ENCODE data around the gene CAMK2B.

DNA sequence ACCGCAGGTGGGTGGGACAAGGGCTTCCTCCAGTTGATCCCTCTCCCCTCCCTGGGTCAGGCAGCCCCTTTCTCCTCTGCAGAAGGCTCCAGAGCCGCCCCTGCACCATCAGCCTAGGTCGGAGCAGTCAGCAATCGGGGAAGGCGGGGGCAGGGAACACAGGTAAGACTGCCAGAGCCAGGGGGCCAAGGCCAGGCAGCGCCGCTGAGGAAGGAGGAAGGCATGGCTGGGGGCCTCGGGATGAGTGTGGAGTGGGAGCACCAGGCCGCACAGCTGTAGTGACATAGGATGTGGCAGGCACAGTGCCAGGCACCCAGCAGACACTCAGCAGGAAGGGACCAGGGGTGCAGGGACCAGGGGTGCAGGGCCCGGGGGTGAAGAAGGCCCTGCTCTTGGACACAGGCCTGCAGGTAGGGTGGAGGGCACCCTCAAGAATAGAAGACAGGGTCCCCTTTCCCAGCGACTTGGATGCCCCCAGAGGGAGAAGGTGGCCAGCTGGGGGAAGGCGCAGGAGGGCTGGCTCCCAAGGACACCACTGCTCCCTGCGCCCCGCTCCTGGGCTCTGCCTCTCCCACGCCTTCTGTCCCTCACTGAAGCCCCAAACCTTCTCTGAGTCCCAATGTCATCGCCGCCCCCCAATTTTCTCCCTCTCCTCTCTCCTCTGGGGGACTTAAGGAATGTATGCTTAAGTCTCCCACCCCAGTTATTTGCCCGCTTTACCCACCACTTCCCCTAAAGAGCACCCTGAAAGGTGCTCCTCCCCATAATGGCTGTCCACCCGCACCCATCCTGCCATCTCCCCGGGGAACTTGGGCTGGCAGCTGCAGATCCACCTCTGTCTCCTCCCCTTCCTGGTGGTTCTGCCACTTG lies 38.5 kb downstream of the CAMK2B start:
- no peak for TF ChIP-seq CTCF (IDR thresholded peaks at IDR 0.05; ENCODE audit: low read length)
- no peak for TF ChIP-seq EZH2 (IDR thresholded peaks at IDR 0.05; ENCODE audit: borderline replicate concordance, low read length)
